Mammary epithelial cell (primary cell): ENCODE data around the gene ZNF529.

Experiments
- EZH2 ChIP-seq: IDR thresholded peaks from 2 replicates; pipeline ENCODE4 v1.6.1; 2012; ENCODE audit warnings: low read length, inconsistent platforms, borderline replicate concordance
- TF ChIP-seq, protein P1 (sequence below), 2 donors: IDR thresholded peaks in 1 of 2; conservative IDR thresholded peaks in 1 of 2; 2 replicates each; pipeline ENCODE4 v1.5.1; 2011 to 2012; ENCODE audit warnings: inconsistent platforms in 2 of 2, low read length in 2 of 2, mild to moderate bottlenecking in 2 of 2, control low read depth in 1 of 2, low read depth in 1 of 2; ENCODE audit not compliant: insufficient read depth in 1 of 2; ENCODE audit errors: extremely low read depth in 1 of 2

DNA sequence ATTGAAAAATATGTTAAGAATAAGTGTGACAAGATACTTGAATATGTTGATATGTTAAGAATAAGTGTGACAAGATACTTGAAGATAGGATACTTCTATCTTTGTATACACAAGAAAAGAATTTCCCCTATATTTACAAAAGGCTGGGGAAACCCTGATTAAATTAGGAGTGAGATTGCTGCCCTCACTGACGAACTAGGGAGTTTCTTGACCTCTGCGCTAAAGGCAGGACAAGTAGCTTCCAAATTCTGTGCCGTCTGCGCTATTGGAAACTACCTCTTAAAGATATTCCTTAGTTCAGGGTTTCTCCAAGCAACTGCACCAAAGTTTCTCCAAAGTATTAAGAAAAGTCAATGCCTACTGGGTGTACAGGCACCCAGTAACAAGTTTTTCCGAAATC lies 45.8 kb downstream of the ZNF529 start:
- no peak for TF ChIP-seq EZH2
- TF ChIP-seq, protein P1, sequence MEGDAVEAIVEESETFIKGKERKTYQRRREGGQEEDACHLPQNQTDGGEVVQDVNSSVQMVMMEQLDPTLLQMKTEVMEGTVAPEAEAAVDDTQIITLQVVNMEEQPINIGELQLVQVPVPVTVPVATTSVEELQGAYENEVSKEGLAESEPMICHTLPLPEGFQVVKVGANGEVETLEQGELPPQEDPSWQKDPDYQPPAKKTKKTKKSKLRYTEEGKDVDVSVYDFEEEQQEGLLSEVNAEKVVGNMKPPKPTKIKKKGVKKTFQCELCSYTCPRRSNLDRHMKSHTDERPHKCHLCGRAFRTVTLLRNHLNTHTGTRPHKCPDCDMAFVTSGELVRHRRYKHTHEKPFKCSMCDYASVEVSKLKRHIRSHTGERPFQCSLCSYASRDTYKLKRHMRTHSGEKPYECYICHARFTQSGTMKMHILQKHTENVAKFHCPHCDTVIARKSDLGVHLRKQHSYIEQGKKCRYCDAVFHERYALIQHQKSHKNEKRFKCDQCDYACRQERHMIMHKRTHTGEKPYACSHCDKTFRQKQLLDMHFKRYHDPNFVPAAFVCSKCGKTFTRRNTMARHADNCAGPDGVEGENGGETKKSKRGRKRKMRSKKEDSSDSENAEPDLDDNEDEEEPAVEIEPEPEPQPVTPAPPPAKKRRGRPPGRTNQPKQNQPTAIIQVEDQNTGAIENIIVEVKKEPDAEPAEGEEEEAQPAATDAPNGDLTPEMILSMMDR (conservative IDR thresholded peaks at IDR 0.05 in 1 of 2, IDR thresholded peaks at IDR 0.05 in 1 of 2; ENCODE audit: extremely low read depth in 1 of 2, insufficient read depth in 1 of 2, low read depth in 1 of 2, low read length in 2 of 2), result no peak
